Measurements from ENCODE around the gene CYS1. TPM values are rescaled to one million over a fixed set of nuclear protein-coding genes. Genes with fewer than 3 reads are reported as not detected.

Gene CYS1
- total RNA-seq, 1 donor from 2014 or later = 3.7 TPM

GRCh38 chr2:10043256-10043905 is 36.8 kb downstream of the CYS1 start, which contains the start of gene KLF11:
TSS of gene KLF11 (plus strand) at chr2:10043550. CDS start at chr2:10043717, 167 bp downstream.
- Histone ChIP-seq H3K36me3 (ENCODE audit: insufficient read depth, low read length) (no peaks in the 10 kb centered on the region), H3K79me2 (ENCODE audit: insufficient read depth, low read length) (no peaks in the 10 kb centered on the region), H3K27ac (ENCODE audit: low read depth, low read length) (no peak within 1 kb of the TSS), H3K4me1 (ENCODE audit: insufficient read depth, low read length) (peaks cover 7% of the 10 kb centered on the region), H2AFZ (ENCODE audit: low read depth, low read length) (peak within 1 kb of the TSS; percentile 87), H3K4me3 (ENCODE audit: insufficient read depth, low read depth, low read length) (peak within 1 kb of the TSS; percentile 51), H3K9me3 (ENCODE audit: insufficient read depth, low read depth, low read length) (no peaks in the 10 kb centered on the region), H4K20me1 (ENCODE audit: insufficient read depth, low read length) (no peaks in the 10 kb centered on the region), H3K4me2 (ENCODE audit: low read length) (peak within 1 kb of the TSS; percentile 92), H3K9ac (ENCODE audit: low read length) (peak within 1 kb of the TSS; percentile 65), H3K27me3 (ENCODE audit: insufficient read depth, low read length) (peaks cover 2% of the 10 kb centered on the region)
- TF ChIP-seq CTCF (IDR thresholded peaks at IDR 0.05; ENCODE audit: insufficient read depth, low read depth, low read length) = no peak
- no peak for TF ChIP-seq EZH2 (IDR thresholded peaks at IDR 0.05; ENCODE audit: insufficient read depth, low read length)
- H3K9me3 Mint-ChIP-seq (ENCODE audit: unreplicated experiment) = peaks cover 2% of the 10 kb centered on the region
- H3K27me3 Mint-ChIP-seq (ENCODE audit: low read depth, unreplicated experiment) = peaks cover 18% of the 10 kb centered on the region
- H3K4me1 Mint-ChIP-seq (ENCODE audit: low read depth, unreplicated experiment) = no peaks in the 10 kb centered on the region
- DNase-seq (ENCODE audit: low read depth) = peak; percentile 65
- peaks cover 10% of the 10 kb centered on the region for H3K36me3 Mint-ChIP-seq (ENCODE audit: low read depth, unreplicated experiment)
- FAIRE-seq = no peak
- H3K4me3 Mint-ChIP-seq (ENCODE audit: unreplicated experiment) = peak within 1 kb of the TSS; percentile 83
- H3K27ac Mint-ChIP-seq (ENCODE audit: unreplicated experiment) = peak within 1 kb of the TSS; percentile 98

GRCh38 chr2:10042301-10043161 is 37.7 kb downstream of the CYS1 start:
- H3K4me3 ChIP-seq (ENCODE audit: insufficient read depth, low read depth, low read length) = peak overlapping the region; percentile 51
- H3K36me3 ChIP-seq (ENCODE audit: insufficient read depth, low read length) = no peaks in the 10 kb centered on the region
- peak overlapping the region; percentile 87 for H2AFZ ChIP-seq (ENCODE audit: low read depth, low read length)
- peaks cover 7% of the 10 kb centered on the region for H3K4me1 ChIP-seq (ENCODE audit: insufficient read depth, low read length)
- H3K9ac ChIP-seq (ENCODE audit: low read length) = peak overlapping the region; percentile 55
- peaks cover 2% of the 10 kb centered on the region for H3K4me1 Mint-ChIP-seq (ENCODE audit: low read depth, unreplicated experiment)
- DNase-seq (ENCODE audit: low read depth) (peak; percentile 35), FAIRE-seq (no peak)
- no peaks in the 10 kb centered on the region for H3K9me3 ChIP-seq (ENCODE audit: insufficient read depth, low read depth, low read length)
- peak overlapping the region; percentile 83 for H3K4me3 Mint-ChIP-seq (ENCODE audit: unreplicated experiment)
- H3K27me3 ChIP-seq (ENCODE audit: insufficient read depth, low read length) = peaks cover 2% of the 10 kb centered on the region
- H3K4me2 ChIP-seq (ENCODE audit: low read length) = peak overlapping the region; percentile 92
- H3K27me3 Mint-ChIP-seq (ENCODE audit: low read depth, unreplicated experiment) = peaks cover 18% of the 10 kb centered on the region
- H4K20me1 ChIP-seq (ENCODE audit: insufficient read depth, low read length) = no peaks in the 10 kb centered on the region
- TF ChIP-seq EZH2 (IDR thresholded peaks at IDR 0.05; ENCODE audit: insufficient read depth, low read length) (no peak), CTCF (IDR thresholded peaks at IDR 0.05; ENCODE audit: insufficient read depth, low read depth, low read length) (no peak)
- H3K36me3 Mint-ChIP-seq (ENCODE audit: low read depth, unreplicated experiment) = peaks cover 8% of the 10 kb centered on the region
- no peak overlapping the region for H3K27ac ChIP-seq (ENCODE audit: low read depth, low read length)
- H3K79me2 ChIP-seq (ENCODE audit: insufficient read depth, low read length) = no peaks in the 10 kb centered on the region
- H3K9me3 Mint-ChIP-seq (ENCODE audit: unreplicated experiment) = peaks cover 2% of the 10 kb centered on the region
- H3K27ac Mint-ChIP-seq (ENCODE audit: unreplicated experiment) = peak overlapping the region; percentile 98

Data from astrocyte (in vitro differentiated cells and primary cell).